Measurements from ENCODE around the gene DMAC2L.

GRCh38 chr14:50319293-50319692, 7.2 kb downstream of the DMAC2L start:
- TF ChIP-seq CTCF (IDR thresholded peaks at IDR 0.05): no peak
- no peak for TF ChIP-seq EZH2 (IDR thresholded peaks at IDR 0.05; ENCODE audit: borderline replicate concordance, insufficient read depth, low read depth, low read length, poor library complexity, severe bottlenecking)
